Hindlimb muscle (tissue), 1 donor: ENCODE results near the gene NAT14. TPM values are rescaled to one million over a fixed set of nuclear protein-coding genes. Genes with fewer than 3 reads are reported as not detected.
A peak's percentile ranks its signal among the peaks of the same experiment; 100 is the strongest.
"Not testable (repeated sequence)": the region's sequence is repeated elsewhere in the genome, so short reads cannot be mapped to it uniquely, and the experiment has no call there.

Source experiments
- DNase-seq: peaks from one replicate; pipeline ENCODE4 v3.0.0-alpha.2; 2013
- polyA plus RNA-seq: library from polyadenylated mRNA; unstranded; fragments of 120-200 nt; gene quantifications from one replicate; pipeline ENCODE4 v1.2.1, GENCODE V29; 2013; ENCODE audit not compliant: insufficient read length

Gene NAT14, protein sequence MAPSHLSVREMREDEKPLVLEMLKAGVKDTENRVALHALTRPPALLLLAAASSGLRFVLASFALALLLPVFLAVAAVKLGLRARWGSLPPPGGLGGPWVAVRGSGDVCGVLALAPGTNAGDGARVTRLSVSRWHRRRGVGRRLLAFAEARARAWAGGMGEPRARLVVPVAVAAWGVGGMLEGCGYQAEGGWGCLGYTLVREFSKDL
- 29.9 TPM for polyA plus RNA-seq

DNA sequence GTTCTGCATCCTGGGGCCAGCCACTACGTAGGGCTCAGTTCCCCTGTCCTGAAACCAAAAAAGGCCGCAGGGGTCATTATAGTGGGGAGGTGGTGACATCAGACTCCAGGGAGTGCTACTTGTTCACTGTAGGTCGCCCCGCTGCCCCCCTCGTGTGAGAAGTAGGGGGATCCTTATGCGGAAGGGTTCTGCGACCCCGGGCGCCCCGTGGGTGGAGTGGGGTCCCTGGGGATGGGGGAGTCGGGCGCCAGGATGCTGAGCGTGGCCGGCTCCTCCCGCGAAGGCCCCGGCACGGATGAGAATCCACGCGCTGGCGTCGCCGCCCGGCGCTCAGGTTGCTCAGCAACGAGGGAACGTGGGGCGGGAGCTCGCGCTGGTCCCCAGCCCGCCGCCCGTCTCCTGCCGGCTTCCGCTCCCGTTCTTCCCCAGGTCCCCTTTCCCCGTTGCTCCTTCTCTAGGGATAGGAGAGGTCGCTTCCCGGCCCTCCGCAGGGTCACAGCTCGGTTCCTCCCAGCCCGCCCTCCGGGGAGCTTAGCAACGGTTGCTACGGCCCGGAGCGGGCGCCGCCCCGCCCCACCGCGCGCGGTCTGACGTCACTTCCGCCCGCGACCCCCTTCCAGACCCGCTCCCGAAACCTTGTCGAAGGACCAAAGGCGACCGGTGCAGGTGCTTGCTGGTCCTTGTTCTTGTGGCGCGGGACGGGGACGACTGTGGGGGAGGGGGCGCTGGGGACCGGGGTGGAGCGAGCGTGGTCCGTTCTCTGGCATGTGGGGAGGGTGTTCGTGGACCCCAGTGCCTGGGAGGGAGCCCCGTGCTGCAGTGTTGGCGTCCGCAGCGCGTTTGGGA lies at the start of gene NAT14:
Gene NAT14 (plus strand): TSS at position 596 of the 846 bp plus-strand sequence. CDS start 521 bp downstream, outside the sequence.
- DNase-seq: peak; percentile 80

DNA sequence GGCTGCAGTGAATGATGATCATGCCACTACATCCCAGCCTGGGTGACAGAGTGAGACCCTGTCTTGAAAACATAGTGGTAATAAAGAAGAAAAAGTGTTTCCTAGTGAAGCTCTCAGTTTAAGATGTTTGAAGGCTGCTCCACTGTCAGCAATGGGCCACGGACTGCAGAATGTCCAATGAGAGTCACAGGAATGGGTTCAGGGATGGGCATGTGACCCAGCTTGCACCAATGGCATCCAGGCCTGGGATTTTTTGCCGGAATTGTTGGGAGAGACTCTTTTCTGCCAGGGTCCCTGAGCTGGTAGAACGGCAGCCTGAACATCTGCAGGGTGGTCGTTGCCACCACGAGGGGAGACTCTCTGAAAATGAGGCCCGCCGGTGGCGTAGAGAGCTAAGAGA lies 48.1 kb upstream of the NAT14 start:
- no peak for DNase-seq

DNA sequence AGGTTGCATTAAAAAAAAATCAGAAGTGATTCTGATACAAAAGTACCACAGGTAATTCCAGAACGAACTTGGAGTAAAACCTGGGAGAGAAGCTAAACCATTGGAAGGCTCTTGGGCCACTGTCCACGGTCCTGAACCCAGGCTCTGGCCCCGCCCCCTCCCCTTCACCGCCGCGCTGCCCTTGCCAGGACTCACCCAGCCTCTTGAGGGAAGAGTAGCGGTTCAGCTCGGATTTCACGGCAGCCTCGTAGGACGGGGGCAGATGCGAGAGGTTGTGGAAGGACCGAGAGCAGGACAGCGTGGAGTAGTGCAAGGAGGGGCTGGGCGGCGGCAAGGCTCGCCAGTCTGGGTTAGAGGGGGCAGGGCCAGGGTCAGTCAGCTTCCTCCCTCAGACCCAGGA lies 47.6 kb upstream of the NAT14 start:
- peak; percentile 75 for DNase-seq

DNA sequence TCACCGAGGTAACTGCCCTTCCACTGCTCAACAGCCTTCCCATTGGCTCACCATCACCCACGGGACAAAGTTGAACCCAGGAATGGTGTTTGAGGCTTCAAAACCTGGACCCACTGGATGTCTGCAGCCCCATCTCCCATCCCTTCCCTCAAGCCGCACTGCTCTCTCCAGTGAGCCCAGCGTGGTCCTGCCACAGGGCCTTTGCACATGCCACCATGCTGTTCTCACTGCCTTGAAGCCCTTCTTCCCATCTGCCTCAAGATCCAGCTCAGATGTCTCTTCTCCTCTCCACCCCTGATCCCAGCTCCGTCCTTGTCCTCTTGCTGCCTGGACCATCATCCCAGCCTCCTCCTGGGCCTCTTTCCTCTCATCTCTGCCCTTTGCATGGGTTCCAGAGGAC lies 45.9 kb upstream of the NAT14 start:
- no peak for DNase-seq

DNA sequence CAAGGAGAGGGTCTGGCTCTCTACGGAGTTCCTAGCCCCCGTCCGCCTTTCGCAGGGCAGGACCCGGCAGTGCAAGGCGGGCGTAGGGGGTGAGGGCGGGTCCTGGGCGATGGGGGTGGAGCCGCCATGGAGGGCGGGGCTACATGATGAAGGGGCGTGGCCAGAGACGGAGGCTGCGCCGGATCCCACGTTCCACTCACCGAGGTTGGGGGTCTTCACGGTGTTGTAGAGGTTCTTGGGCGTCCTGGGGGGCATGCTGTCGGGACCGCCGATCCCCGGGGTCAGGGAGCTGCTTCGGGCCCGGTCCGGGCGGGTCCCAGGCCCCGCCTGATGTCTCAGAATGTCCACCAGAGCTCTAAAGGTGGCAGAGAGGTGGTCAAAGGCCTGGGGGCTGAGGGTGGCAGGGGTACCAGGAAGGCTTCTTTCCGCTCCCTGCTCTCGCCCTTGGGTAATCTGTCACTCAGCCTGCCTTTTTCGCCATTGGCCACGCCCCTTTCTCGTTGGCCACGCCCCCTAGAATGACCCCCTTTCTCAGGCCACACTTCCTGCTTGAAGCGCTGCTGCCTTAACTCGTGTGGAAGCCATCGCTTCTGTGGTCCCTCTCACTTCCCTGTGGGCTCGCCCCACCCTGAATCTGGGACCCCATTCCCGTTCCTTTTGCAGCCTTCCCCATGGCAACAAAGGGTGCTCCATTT lies 44.4 kb upstream of the NAT14 start:
- no peak for DNase-seq

DNA sequence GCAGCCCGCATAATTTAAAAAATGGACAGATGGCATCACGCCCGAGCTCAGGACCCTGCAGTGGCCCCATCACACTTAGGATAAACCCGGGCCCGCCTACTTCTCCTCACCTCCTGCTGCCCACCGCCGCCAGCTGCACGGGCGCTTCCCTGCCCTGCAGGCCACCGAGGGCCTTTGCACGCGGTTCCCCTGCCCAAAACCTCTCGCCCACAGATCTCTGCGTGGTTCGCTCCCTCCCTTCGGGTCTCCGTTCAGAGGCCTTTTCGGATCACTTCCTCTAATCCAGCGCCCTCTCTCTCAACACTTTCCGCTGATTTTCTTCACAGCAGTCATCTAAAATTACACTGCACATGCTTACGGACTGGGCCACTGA lies 43.7 kb upstream of the NAT14 start:
- no peak for DNase-seq

DNA sequence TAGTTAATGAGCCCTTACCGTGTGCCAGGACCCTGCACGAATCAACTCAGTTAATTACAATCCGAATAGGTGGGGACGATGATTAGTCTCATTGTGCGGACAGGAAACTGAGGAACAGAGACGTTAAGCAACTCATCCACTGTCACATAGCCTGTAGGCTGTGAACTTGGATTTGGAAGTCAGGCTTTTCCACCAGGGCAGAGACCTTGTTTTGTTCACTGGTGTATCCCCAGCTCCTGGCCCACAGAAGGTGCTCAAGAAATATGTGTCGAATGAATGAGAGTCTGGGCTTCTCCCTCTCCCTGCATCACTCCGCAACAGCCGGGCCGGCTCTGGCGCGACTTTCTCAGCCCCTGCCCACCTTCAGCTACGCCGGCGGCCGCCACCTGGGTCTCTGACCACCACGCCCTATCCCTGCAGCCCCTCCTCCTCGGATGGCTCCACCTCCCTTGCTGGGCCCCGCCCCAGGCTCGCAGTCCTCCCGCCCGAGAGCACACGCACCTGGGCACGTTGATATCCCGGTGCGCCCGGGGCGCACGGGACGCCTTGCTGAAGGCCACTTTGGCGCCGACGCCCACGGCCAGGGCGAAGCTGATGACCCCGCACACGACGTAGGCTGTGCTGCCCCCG lies 43.2 kb upstream of the NAT14 start:
- no peak for DNase-seq

DNA sequence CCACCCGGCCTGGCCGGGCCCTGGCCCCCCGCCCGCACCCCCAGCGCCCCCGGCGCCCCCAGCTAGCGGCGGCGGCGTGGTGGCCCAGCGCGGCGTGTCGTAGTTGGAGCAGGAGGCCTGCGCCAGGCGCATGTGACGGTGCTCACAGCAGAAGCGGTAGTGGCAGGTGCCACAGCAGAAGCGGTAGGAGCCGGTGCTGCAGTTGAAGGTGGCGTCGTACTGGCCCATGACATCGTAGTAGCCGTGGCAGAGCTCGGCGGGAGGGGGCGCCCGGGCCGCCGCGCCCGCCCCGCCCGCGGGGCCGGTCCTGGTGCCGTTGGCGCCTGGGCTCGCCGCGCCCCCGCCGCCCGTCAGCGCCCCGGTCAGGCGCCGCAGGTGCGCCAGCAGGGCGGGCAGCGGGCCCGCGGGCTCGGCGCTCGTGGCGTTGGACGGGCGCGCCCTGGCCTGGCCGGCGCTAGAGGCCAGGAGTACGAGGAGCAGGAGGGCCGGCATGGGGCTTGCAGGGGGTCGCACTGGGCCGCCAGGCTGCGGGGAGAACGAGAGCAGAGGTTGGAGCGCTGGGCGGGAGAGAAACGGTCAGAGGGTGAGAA lies 42.5 kb upstream of the NAT14 start:
- DNase-seq: no peak

DNA sequence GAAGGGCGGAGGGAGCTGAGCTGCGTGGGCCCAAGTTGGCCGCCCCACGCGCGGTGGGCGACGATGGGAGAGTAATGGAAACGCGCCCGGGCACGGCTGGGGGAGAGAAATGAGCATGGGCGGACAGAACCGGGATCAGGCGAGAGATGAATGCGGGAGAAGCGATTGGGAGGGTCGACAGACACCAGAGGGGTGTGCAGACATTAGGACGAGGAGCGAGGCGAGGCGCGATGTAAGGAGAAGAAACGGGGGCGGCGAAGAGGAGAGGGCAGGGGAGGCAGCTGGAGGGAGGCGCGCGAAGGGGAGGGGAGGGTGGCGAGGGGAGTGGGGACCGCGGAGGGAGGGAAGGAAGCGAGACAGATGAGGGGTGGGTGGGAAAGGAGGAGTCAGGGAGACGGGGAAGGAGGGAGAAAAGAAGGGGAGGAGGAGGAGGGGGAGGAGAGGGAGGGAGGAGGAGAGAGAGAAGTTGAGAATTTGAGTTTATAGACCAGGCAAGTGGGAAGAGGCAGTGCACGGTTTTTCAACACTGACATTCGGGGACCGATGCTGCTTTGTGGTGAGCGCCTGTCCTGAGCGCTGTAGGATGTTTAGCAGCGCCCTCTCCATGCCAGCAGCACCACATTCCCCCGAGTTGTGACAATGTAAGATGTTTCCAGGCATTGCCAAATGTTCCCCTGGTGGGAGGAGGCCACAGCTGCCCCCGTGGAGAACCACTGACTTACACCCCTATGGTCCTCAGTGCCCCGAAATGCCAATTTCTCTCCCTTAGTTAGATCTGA lies 41.8 kb upstream of the NAT14 start, which contains the start of gene SHISA7:
Gene SHISA7 (minus strand): TSS at position 256 of the 779 bp plus-strand sequence. CDS start 437 bp downstream, outside the sequence.
- no peak for DNase-seq

DNA sequence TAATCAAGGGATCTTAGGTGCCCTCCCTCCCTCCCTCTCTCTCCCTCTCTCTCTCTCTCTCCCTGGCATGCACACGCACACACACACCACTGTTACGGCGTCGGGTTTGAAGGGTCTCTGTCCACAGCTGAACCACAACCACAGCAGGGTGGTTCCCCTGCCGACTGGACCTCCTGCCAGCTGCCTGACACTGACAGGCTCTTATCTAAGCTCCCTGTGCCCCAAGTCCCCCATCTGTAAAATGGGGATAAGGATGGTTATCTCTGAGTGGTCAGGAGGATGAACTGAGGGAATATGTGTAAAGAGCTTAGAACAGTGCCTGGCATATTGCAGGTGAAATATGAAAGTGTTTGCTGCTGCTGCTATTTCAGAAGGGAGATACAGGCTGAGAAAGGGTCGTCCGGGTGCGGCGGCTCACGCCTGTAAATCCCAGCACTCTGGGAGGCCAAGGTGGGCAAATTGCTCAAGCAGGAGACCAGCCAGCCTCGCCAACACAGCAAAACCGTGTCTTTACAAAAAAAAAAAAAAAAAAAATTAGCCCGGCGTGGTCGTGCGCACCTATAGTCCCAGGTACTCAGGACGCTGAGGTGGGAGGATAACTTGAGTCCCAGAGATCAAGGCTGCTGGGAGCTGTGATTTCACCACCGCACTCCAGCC lies 41.0 kb upstream of the NAT14 start:
- no peak for DNase-seq

DNA sequence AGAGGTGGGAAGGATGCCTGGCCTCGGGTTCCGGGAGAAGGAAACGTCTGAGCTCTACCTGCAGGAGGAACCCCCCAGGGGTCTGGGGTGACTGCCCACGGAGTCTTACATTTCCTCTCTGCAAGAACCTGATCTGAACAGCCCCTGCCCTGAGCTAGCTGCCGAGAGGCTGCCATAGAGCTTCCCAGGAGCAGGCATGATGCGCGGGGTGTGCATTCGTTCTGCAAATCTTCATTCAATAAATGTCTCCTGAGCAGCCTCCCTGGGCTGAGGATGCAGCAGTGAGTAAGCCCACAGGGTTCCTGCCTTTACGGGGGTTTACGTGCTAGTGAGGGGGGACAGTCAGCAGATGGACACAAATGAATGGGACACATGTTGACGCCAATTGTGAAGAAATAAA lies 40.3 kb upstream of the NAT14 start:
- DNase-seq: no peak

DNA sequence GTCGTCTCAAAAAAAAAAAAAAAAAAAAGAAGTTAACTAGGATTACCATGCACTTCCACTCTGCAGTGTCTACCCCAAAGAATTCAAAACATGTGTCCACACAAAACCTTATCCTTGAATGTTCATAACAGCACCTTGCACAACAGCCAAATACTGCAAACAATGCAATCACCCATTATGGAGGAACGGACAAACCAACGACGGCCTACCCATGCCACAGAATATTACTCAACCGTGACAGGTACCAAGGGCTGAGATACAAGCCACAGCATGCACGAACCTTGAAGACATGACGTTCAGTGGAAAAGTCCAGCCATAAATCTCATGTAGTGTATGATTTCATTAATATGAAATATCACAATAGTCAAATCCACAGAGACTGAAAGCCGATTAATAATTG lies 38.9 kb upstream of the NAT14 start:
- DNase-seq: no peak

DNA sequence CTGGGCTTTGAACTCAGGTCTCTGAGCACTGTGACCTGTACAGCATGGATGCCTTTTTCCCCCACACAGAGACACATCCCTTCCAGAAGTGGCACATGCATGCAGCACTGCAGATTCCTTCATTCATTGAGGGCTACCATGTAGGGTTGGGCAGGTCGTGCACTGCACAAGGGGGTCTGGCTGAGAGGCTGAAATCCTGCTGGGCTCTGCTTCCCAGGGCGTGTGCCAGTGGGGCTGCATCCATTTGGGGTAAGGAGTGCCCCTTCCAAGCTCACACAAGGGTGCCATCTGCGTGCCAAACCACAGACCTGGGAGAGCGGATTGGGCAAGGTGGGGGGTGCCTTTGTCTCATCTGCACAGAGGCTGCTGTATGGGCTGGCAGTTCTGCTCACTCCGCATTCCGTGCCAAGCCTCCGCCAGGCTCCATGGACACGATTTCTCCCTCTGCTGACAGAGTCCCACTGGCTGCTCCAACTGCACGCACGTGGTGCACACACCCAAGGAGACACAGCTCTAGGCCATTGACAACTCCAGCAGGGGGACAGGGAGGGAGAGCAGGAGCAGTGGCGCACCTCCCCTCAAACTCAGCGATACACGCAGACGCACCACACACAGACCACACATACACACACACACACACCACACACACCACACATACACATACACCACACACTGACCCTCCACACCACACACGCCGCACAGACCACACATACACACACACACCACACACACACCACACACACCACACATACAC lies 37.4 kb upstream of the NAT14 start:
- no peak for DNase-seq

DNA sequence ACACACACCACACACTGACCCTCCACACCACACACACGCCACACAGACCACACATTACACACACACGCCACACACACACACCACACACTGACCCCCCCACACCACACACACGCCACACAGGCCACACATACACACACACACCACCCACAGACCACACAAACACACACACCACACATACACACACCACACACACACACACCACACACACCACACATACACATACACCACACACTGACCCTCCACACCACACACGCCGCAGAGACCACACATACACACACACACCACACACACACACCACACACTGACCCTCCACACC lies 36.9 kb upstream of the NAT14 start:
- not testable (repeated sequence) for DNase-seq

DNA sequence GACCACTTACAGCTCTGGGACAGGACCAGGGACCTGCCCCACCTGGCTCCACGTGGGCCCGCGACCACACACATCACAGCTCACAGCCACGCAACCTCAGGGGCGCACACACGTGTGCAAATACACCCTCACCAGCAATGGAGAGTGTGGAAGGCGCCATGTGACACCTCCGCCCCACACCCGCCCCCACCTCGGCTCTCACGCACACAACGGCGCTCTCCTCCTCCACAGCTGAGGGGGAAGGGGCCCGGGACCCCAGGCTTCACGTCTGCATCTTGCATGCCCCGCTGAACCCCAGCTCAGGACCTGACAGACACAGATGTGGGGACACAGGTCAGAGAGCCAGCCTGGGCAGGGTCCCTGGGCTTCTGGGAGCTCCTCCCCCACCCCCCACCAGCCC lies 35.5 kb upstream of the NAT14 start:
- DNase-seq: no peak

DNA sequence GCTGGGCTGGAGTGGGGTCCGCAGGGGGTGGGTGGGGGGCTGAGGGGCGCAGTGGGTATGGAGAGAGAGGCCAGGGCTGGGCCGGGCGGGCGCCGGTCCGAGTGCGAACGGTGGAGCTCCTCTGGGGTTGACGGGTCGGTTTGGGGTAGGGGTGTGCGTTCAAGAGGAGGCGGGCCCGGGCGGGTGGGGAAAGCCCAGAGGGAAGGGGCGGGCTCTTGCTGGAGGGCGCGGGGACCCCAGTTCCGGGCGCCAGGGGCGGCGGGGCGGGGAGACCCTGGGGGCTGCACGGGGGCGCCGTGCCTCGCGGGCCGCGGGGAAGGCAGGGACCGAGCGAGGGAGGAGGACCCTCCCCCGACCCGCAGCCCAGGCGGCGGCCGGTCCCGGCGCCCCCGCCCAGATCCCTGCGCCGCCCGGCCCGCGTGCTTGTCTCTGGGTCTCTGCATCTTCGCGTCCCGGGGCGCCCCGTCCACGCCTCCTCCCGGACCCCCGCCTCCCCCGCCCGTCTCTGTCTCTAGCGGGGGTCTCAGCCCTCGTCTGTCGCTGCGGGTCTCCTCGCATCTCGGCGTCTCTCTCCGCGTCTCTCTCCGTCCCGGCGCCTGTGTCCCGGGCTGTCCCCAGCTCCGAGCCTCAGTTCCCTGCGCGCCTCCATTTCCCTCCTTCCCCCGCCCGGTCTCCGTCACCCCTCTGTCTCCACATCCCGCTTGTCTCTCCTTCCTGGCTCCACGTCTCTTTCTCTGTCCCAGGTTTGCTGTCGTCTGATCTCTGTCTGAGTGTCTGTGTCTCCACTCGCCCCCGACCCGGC lies 33.6 kb upstream of the NAT14 start:
- no peak for DNase-seq

DNA sequence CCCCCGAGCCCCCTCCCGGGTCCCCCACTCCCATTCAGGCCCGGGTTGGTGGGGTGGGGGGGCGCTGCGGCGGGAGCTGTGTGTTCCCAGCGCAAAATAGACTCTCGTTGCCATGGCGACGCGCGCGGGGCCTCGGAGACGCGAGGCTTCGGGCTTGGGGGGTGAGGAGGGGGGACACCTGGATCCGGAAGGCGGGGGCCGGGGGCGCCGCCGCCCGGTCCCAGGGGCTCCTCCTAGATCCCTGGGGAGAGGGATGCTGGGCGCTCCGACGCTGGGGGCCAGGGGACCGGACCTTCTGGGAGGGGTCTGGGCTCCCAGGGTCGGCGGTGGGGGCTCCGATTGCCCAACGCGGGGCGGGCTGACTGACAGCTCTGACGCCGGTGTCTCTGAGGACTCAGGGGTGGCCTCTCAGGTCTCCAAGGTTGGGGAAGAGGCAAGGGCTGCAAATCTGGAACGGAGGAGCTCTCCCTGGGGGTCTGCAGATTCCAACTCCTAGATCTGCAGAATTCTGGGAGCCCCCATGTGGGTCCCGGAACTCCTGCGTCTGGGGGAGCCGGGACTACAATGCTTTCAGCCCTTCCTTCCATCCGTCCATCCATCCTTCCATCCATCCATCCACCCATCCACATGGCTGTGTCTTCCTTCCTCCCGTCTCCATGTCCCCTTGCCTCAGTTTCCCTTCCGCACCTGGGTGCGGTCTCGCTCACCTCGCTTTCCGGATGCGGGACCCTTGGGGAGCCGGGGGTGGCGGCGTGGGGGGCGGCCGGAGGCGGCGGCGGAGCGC lies 32.8 kb upstream of the NAT14 start:
- DNase-seq: no peak

DNA sequence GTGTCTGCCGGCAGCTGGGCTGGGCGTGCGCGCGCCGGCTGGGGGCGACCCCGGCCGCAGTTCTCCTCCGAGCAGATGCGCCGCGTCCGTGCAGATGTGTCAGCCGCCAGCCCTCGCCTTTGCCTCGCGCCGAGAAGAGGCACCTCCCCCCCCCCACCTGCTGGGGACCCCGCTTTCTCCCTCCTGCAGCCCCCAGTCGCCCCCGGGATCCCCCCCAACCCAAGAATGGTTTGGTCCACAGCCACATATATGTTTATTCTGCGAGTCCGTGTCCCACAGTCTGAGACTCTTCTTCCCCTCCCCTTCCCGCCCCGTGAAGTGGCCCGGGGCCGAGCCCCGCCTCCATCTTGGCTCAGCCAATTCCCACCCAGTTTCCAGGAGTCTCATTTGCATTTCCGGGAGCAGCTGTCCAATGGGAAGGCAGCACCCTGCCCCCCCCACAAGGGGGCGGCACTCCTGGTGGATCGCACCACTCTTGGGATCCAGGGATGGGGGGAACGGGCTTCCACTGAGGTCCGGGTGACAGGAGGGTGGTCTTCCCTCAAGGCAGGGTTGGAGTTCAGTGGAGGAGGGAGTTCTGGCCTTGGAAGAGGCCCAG lies 32.1 kb upstream of the NAT14 start:
- DNase-seq: peak; percentile 88
